IMR-90 (cell line): ENCODE results near the gene AOPEP. TPM values are rescaled to one million over a fixed set of nuclear protein-coding genes. Genes with fewer than 3 reads are reported as not detected.

Experiments
- ATAC-seq: fragments of 200-7000 bp; cut with Tn5 transposase; 2 replicates; pipeline ENCODE4 v1.9.1; 2020; ENCODE audit warnings: low read depth, mild to moderate bottlenecking, moderate library complexity
- BruUV-seq: library from RNA; stranded (reverse); fragments of 400-500 nt; replicated peaks from 2 replicates; lab custom pipeline; 2021; lab: Mats Ljungman, UMichigan
- CTCF ChIA-PET: fragments of 300-600 bp; formaldehyde crosslinking; extraction: SDS; loops from one replicate; lab custom pipeline; 2021; ENCODE audit warnings: antibody characterized with exemption; lab: Yijun Ruan, JAX
- POLR2A ChIA-PET: fragments of 300-600 bp; sonication (Branson Sonifier 250); formaldehyde crosslinking; loops from one replicate; lab custom pipeline; 2022; ENCODE audit warnings: antibody characterized with exemption; ENCODE audit not compliant: unreplicated experiment; lab: Charles Lee
- DNase-seq: peaks from one replicate; pipeline ENCODE4 v3.0.0; 2013
- H2AFZ ChIP-seq: replicated peaks from 2 replicates; pipeline ENCODE3; 2013; ENCODE audit warnings: low read length, mild to moderate bottlenecking; ENCODE audit not compliant: poor library complexity
- H2AK5ac ChIP-seq: 2 replicates; pipeline ENCODE4 v1.6.1; 2013; ENCODE audit warnings: low read depth, low read length, inconsistent platforms
- H2AK9ac ChIP-seq: replicated peaks from 2 replicates; pipeline ENCODE3; 2013; ENCODE audit warnings: mild to moderate bottlenecking, low read depth, low read length, moderate library complexity; ENCODE audit not compliant: poor library complexity
- H2BK120ac ChIP-seq: 2 replicates; pipeline ENCODE4 v1.6.1; 2013; ENCODE audit warnings: low read depth, low read length, inconsistent platforms
- H2BK15ac ChIP-seq: 3 replicates; pipeline ENCODE4 v1.6.1; 2013; ENCODE audit warnings: low read depth, low read length, inconsistent platforms
- H2BK20ac ChIP-seq: 2 replicates; pipeline ENCODE4 v1.6.1; 2013; ENCODE audit warnings: low read depth, mild to moderate bottlenecking, inconsistent platforms, low read length, moderate library complexity
- H2BK5ac ChIP-seq: 2 replicates; pipeline ENCODE4 v1.6.1; 2013; ENCODE audit warnings: mild to moderate bottlenecking, low read depth, low read length, inconsistent platforms; ENCODE audit not compliant: poor library complexity, severe bottlenecking
- H3K14ac ChIP-seq: replicated peaks from 2 replicates; pipeline ENCODE4 v1.6.1; 2013; ENCODE audit warnings: low read depth, low read length, inconsistent platforms
- H3K18ac ChIP-seq: 2 replicates; pipeline ENCODE4 v1.6.1; 2013; ENCODE audit warnings: low read depth, low read length, control low read depth
- H3K23ac ChIP-seq: 2 replicates; pipeline ENCODE4 v1.6.1; 2013; ENCODE audit warnings: low read depth, low read length, inconsistent platforms
- H3K27ac ChIP-seq: 2 replicates; pipeline ENCODE4 v1.5.1; 2013; ENCODE audit warnings: mild to moderate bottlenecking, control low read depth, low read length; ENCODE audit not compliant: insufficient read depth
- H3K27me3 ChIP-seq: 2 replicates; pipeline ENCODE4 v1.6.1; 2013; ENCODE audit warnings: low read length; ENCODE audit not compliant: control insufficient read depth, insufficient read depth
- H3K36me3 ChIP-seq: 2 replicates; pipeline ENCODE4 v1.6.1; 2013; ENCODE audit warnings: low read length, mixed read lengths; ENCODE audit not compliant: control insufficient read depth, insufficient read depth
- H3K4ac ChIP-seq: 2 replicates; pipeline ENCODE4 v1.6.1; 2013; ENCODE audit warnings: low read depth, low read length, inconsistent platforms
- H3K4me1 ChIP-seq: 2 replicates; pipeline ENCODE4 v1.6.1; 2013; ENCODE audit warnings: low read length, mixed read lengths; ENCODE audit not compliant: control insufficient read depth, insufficient read depth
- H3K4me2 ChIP-seq: 2 replicates; pipeline ENCODE4 v1.6.1; 2013; ENCODE audit warnings: low read depth, mild to moderate bottlenecking, control low read depth, low read length, moderate library complexity
- H3K4me3 ChIP-seq: 2 replicates; pipeline ENCODE4 v1.5.1; 2013; ENCODE audit warnings: low read depth, mild to moderate bottlenecking, control low read depth, low read length, moderate library complexity; ENCODE audit not compliant: insufficient read depth
- H3K56ac ChIP-seq: 2 replicates; pipeline ENCODE4 v1.6.1; 2013; ENCODE audit warnings: low read length, inconsistent platforms; ENCODE audit not compliant: insufficient read depth; ENCODE audit errors: extremely low read depth
- H3K79me1 ChIP-seq, 2 experiments: 2 replicates each; pipeline ENCODE4 v1.6.1; 2013; ENCODE audit warnings: low read length in 2 of 2, inconsistent platforms in 1 of 2, low read depth in 1 of 2
- H3K9ac ChIP-seq: 2 replicates; pipeline ENCODE4 v1.6.1; 2013; ENCODE audit warnings: low read depth, low read length, control low read depth
- H3K9me1 ChIP-seq: 2 replicates; pipeline ENCODE4 v1.6.1; 2013; ENCODE audit warnings: low read length, inconsistent platforms; ENCODE audit not compliant: insufficient read depth
- H3K9me3 ChIP-seq: 2 replicates; pipeline ENCODE4 v1.6.1; 2013; ENCODE audit warnings: low read length; ENCODE audit not compliant: control insufficient read depth, insufficient read depth
- H4K20me1 ChIP-seq: 2 replicates; pipeline ENCODE4 v1.6.1; 2013; ENCODE audit warnings: low read length, inconsistent platforms; ENCODE audit not compliant: insufficient read depth
- H4K5ac ChIP-seq: 2 replicates; pipeline ENCODE4 v1.6.1; 2013; ENCODE audit warnings: mild to moderate bottlenecking, low read depth, low read length, control low read depth
- H4K8ac ChIP-seq, 2 experiments: 2 replicates each; pipeline ENCODE4 v1.6.1; 2013; ENCODE audit warnings: low read depth in 2 of 2, low read length in 2 of 2, control low read depth in 1 of 2, inconsistent platforms in 1 of 2
- H4K91ac ChIP-seq: 2 replicates; pipeline ENCODE4 v1.6.1; 2013; ENCODE audit warnings: low read depth, low read length, inconsistent platforms; ENCODE audit not compliant: insufficient read depth
- CHD1 ChIP-seq: IDR thresholded peaks from 2 replicates; pipeline ENCODE4 v1.6.1; 2012; ENCODE audit warnings: low read depth, low read length, improper control_type of control experiment
- CTCF ChIP-seq: conservative IDR thresholded peaks from 2 replicates; pipeline ENCODE4 v1.5.1; 2012; ENCODE audit warnings: mild to moderate bottlenecking, low read depth, low read length, improper control_type of control experiment
- ELK1 ChIP-seq: fragments of 150-350 bp; IDR thresholded peaks from 2 replicates; pipeline ENCODE4 v1.6.1; 2016; ENCODE audit warnings: low read depth, mild to moderate bottlenecking, low read length, moderate library complexity, borderline replicate concordance
- FOS ChIP-seq: fragments of 150-350 bp; IDR thresholded peaks from 2 replicates; pipeline ENCODE4 v1.6.1; 2016; ENCODE audit warnings: low read depth, low read length
- MAFK ChIP-seq: IDR thresholded peaks from 2 replicates; pipeline ENCODE4 v1.6.1; 2012; ENCODE audit warnings: low read depth, low read length, improper control_type of control experiment
- MAZ ChIP-seq: IDR thresholded peaks from 2 replicates; pipeline ENCODE4 v1.6.1; 2012; ENCODE audit warnings: low read depth, mild to moderate bottlenecking, low read length, improper control_type of control experiment, moderate library complexity, borderline replicate concordance
- MXI1 ChIP-seq: IDR thresholded peaks from 2 replicates; pipeline ENCODE4 v1.6.1; 2012; ENCODE audit warnings: low read depth, mild to moderate bottlenecking, low read length, moderate library complexity, borderline replicate concordance
- NFE2L2 ChIP-seq: fragments of 150-350 bp; IDR thresholded peaks from 2 replicates; pipeline ENCODE4 v1.6.1; 2016; ENCODE audit warnings: low read depth, mild to moderate bottlenecking, low read length
- RAD21 ChIP-seq: IDR thresholded peaks from 2 replicates; pipeline ENCODE4 v1.6.1; 2012; ENCODE audit warnings: low read length, improper control_type of control experiment
- WGBS, 2 experiments: methylation state at CpG; one replicate each; pipeline versions ENCODE4 v1.1.5 to v1.1.7; 2013; ENCODE audit warnings: missing lambda C conversion rate in 2 of 2; ENCODE audit not compliant: insufficient read length in 1 of 2; ENCODE audit errors: extremely low coverage in 2 of 2; 5-methylcytosine and 5-hydroxymethylcytosine counted together
- dilution Hi-C: fragments of 300-500 bp; cut with HindIII; formaldehyde crosslinking; loops from one replicate; pipeline ENCODE4 v1.14.3; 2018; ENCODE audit warnings: low sequenced_read_pairs; ENCODE audit not compliant: unreplicated experiment
- in situ Hi-C: fragments of 300-500 bp; cut with MboI; formaldehyde crosslinking; loops from 3 replicates; pipeline ENCODE4 v1.14.3; 2019; ENCODE audit warnings: low sequenced_read_pairs, inconsistent platforms, mixed read lengths
- intact Hi-C: fragments of 100-400 bp; cut with micrococcal nuclease; formaldehyde crosslinking; loops from 2 replicates; pipeline ENCODE4 v1.10.0; 2022
- polyA plus RNA-seq, 3 experiments: library from polyadenylated mRNA; depleted of rRNA; stranded (reverse); fragments of >200 nt; gene quantifications; 2 replicates each; pipeline ENCODE4 v1.2.3, GENCODE V29; 2012; ENCODE audit warnings: low replicate concordance in 1 of 3
- total RNA-seq: library from RNA; depleted of rRNA; stranded (reverse); fragments of >200 nt; gene quantifications from 2 replicates; pipeline ENCODE4 v1.2.3, GENCODE V29; 2012
- TF ChIP-seq, protein P1 (sequence below): fragments of 150-350 bp; IDR thresholded peaks from 2 replicates; pipeline ENCODE4 v1.6.1; 2017; ENCODE audit warnings: mild to moderate bottlenecking, antibody characterized with exemption, low read length, low read depth

The AOPEP gene
- total and polyA plus RNA-seq, 2 of the 4 experiments (the other 2 are of a cell fraction) = 34.9 to 38.7 TPM

- DNase-seq (no peak), ATAC-seq (no peak)
- dilution Hi-C loops = no loop called here
- no peak overlapping the region for H3K4me3 ChIP-seq
- no peak overlapping the region for H3K23ac ChIP-seq
- ChIA-PET CTCF (no interaction called here), POLR2A (no interaction called here)
- H3K9me3 ChIP-seq = no peaks in the 10 kb centered on the region
- TF ChIP-seq FOS (no peak), NFE2L2 (no peak), CHD1 (no peak), RAD21 (no peak), MXI1 (no peak), ELK1 (no peak), CTCF (no peak), MAZ (no peak), MAFK (no peak)
- TF ChIP-seq, protein P1, sequence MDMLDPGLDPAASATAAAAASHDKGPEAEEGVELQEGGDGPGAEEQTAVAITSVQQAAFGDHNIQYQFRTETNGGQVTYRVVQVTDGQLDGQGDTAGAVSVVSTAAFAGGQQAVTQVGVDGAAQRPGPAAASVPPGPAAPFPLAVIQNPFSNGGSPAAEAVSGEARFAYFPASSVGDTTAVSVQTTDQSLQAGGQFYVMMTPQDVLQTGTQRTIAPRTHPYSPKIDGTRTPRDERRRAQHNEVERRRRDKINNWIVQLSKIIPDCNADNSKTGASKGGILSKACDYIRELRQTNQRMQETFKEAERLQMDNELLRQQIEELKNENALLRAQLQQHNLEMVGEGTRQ = no peak
- intact Hi-C loops = loop anchor here (5.0 kb wide), 1 partner anchor 289 kb away; no protein-coding TSS in a partner anchor
- peaks cover 48% of the 10 kb centered on the region for H3K9me1 ChIP-seq
- no peak overlapping the region for H3K56ac ChIP-seq
- H2BK15ac ChIP-seq = no peak overlapping the region
- H3K4me2 ChIP-seq = no peak overlapping the region
- no peak overlapping the region for H2AK9ac ChIP-seq
- H3K27ac ChIP-seq = no peak overlapping the region
- H2BK5ac ChIP-seq = no peak overlapping the region
- H3K36me3 ChIP-seq = peaks cover 49% of the 10 kb centered on the region
- H2BK120ac ChIP-seq = no peak overlapping the region
- peak overlapping the region in 1 of 2 experiments; percentile 12; a peak in 1 of 4 replicates for H4K8ac ChIP-seq
- in situ Hi-C loops = no loop called here
- H3K9ac ChIP-seq = no peak overlapping the region
- BruUV-seq = no TSS peak
- H4K91ac ChIP-seq = no peak overlapping the region
- H3K79me1 ChIP-seq = peaks cover 26 to 86% of the 10 kb centered on the region in 2 experiments
- no peak overlapping the region for H3K14ac ChIP-seq
- no peak overlapping the region for H2BK20ac ChIP-seq
- H3K4me1 ChIP-seq = peaks cover 17% of the 10 kb centered on the region
- H3K18ac ChIP-seq = no peak overlapping the region
- H4K20me1 ChIP-seq = peaks cover 91% of the 10 kb centered on the region
- H2AFZ ChIP-seq = no peak overlapping the region
- no peak overlapping the region for H3K4ac ChIP-seq
- no peaks in the 10 kb centered on the region for H3K27me3 ChIP-seq
- H4K5ac ChIP-seq = no peak overlapping the region
- H2AK5ac ChIP-seq = no peak overlapping the region; the same call in 1 of the 2 replicates
- 100% methylated on average over 3 of the region's 5 CpGs; no CpG with 5 or more reads in 1 of the 2 experiments for WGBS, 2 experiments
Measured at GRCh38 chr9:95071450-95071849, 345.0 kb downstream of the AOPEP start.
